Glutamatergic neuron (in vitro differentiated cells): ENCODE results near the gene MEN1. TPM values are rescaled to one million over a fixed set of nuclear protein-coding genes. Genes with fewer than 3 reads are reported as not detected.

Experiments
- DNase-seq: peaks from one replicate; pipeline ENCODE4 v3.0.0; 2022
- H3K27ac Mint-ChIP-seq: one replicate; pipeline ENCODE4 v1.8.0; 2020; ENCODE audit warnings: mild to moderate bottlenecking, mixed read lengths, inconsistent platforms; ENCODE audit not compliant: unreplicated experiment
- H3K27me3 Mint-ChIP-seq: one replicate; pipeline ENCODE4 v1.8.0; 2020; ENCODE audit warnings: mild to moderate bottlenecking, moderate library complexity, mixed read lengths, inconsistent platforms; ENCODE audit not compliant: unreplicated experiment
- H3K36me3 Mint-ChIP-seq: one replicate; pipeline ENCODE4 v1.8.0; 2020; ENCODE audit warnings: mild to moderate bottlenecking, mixed read lengths, inconsistent platforms; ENCODE audit not compliant: unreplicated experiment
- H3K4me1 Mint-ChIP-seq: one replicate; pipeline ENCODE4 v1.8.0; 2020; ENCODE audit warnings: mild to moderate bottlenecking, low read depth, mixed read lengths, inconsistent platforms; ENCODE audit not compliant: unreplicated experiment
- H3K4me3 Mint-ChIP-seq: one replicate; pipeline ENCODE4 v1.8.0; 2020; ENCODE audit warnings: mild to moderate bottlenecking, mixed read lengths, inconsistent platforms; ENCODE audit not compliant: unreplicated experiment
- H3K9me3 Mint-ChIP-seq: one replicate; pipeline ENCODE4 v1.8.0; 2020; ENCODE audit warnings: mild to moderate bottlenecking, moderate library complexity, mixed read lengths, inconsistent platforms; ENCODE audit not compliant: unreplicated experiment
- CTCF ChIP-seq: fragments of 200-600 bp; sonication (generic); IDR thresholded peaks from one replicate; pipeline ENCODE4 v1.5.0; 2021; ENCODE audit not compliant: partially characterized antibody, unreplicated experiment
- total RNA-seq: library from RNA; stranded (reverse); fragmentation: NEBNext Ultra II Directional; extraction: Animal tissue kit (Norgen Biotek cat#: 25700); gene quantifications from one replicate; pipeline ENCODE4 v1.2.1, GENCODE V29; 2021; ENCODE audit not compliant: unreplicated experiment

Gene MEN1
- total RNA-seq, 1 donor from 2014 or later = 39.7 TPM

GRCh38 chr11:64841592-64842365 is 31.4 kb upstream of the MEN1 start:
- TF ChIP-seq CTCF = no peak
- no peak for DNase-seq
- H3K4me3 Mint-ChIP-seq = no peak overlapping the region
- peaks cover 4% of the 10 kb centered on the region for H3K36me3 Mint-ChIP-seq
- H3K4me1 Mint-ChIP-seq = peaks cover 6% of the 10 kb centered on the region
- peaks cover 5% of the 10 kb centered on the region for H3K9me3 Mint-ChIP-seq
- peaks cover 19% of the 10 kb centered on the region for H3K27me3 Mint-ChIP-seq
- no peak overlapping the region for H3K27ac Mint-ChIP-seq

GRCh38 chr11:64839887-64840782 is 29.8 kb upstream of the MEN1 start:
- no peak overlapping the region for H3K27ac Mint-ChIP-seq
- peaks cover 3% of the 10 kb centered on the region for H3K9me3 Mint-ChIP-seq
- H3K27me3 Mint-ChIP-seq = peaks cover 14% of the 10 kb centered on the region
- TF ChIP-seq CTCF = no peak
- no peak for DNase-seq
- H3K36me3 Mint-ChIP-seq = peaks cover 4% of the 10 kb centered on the region
- peaks cover 6% of the 10 kb centered on the region for H3K4me1 Mint-ChIP-seq
- no peak overlapping the region for H3K4me3 Mint-ChIP-seq

GRCh38 chr11:64839335-64839734 is 29.0 kb upstream of the MEN1 start:
- H3K27ac Mint-ChIP-seq = no peak overlapping the region
- DNase-seq = no peak
- no peak for TF ChIP-seq CTCF
- H3K9me3 Mint-ChIP-seq = peaks cover 2% of the 10 kb centered on the region
- peaks cover 4% of the 10 kb centered on the region for H3K36me3 Mint-ChIP-seq
- H3K4me3 Mint-ChIP-seq = no peak overlapping the region
- peaks cover 6% of the 10 kb centered on the region for H3K4me1 Mint-ChIP-seq
- peaks cover 12% of the 10 kb centered on the region for H3K27me3 Mint-ChIP-seq

- Mint-ChIP-seq H3K27ac (no peak overlapping the region), H3K4me3 (no peak overlapping the region), H3K36me3 (peaks cover 4% of the 10 kb centered on the region), H3K9me3 (no peaks in the 10 kb centered on the region), H3K4me1 (peaks cover 4% of the 10 kb centered on the region), H3K27me3 (peaks cover 9% of the 10 kb centered on the region)
- no peak for DNase-seq
- no peak for TF ChIP-seq CTCF
Measured at GRCh38 chr11:64838600-64839334, 28.4 kb upstream of the MEN1 start.
